A549 (cell line): ENCODE results near the gene XRRA1. TPM values are rescaled to one million over a fixed set of nuclear protein-coding genes. Genes with fewer than 3 reads are reported as not detected.

ENCODE experiments used
- ATAC-seq, 2 experiments: fragments of 200-7000 bp in 1 of 2; fragments of >200 bp in 1 of 2; cut with Nextera tagmentation in 1 of 2; cut with Tn5 transposase in 1 of 2; 3 replicates each; pipeline versions ENCODE4 v1.8.0 to v1.9.1; 2018 to 2020; ENCODE audit warnings: mild to moderate bottlenecking in 1 of 2, moderate library complexity in 1 of 2
- CTCF ChIA-PET: fragments of 300-600 bp; sonication (Branson Sonifier 250); formaldehyde crosslinking; extraction: SDS; loops from one replicate; lab custom pipeline; 2021; ENCODE audit warnings: antibody characterized with exemption, inconsistent platforms; lab: Yijun Ruan, JAX
- POLR2A ChIA-PET: fragments of 350-600 bp; formaldehyde crosslinking; extraction: SDS; loops from one replicate; lab custom pipeline; 2021; ENCODE audit warnings: antibody characterized with exemption, inconsistent platforms; lab: Yijun Ruan, JAX
- DNase-seq, 2 experiments: peaks; one replicate each; pipeline versions ENCODE4 v3.0.0 to v3.0.0-alpha.2; 2011 to 2016; ENCODE audit warnings: low read depth in 1 of 2, low spot score in 1 of 2
- FAIRE-seq: peaks from 2 replicates; lab custom pipeline; 2011; peaks lifted over from hg19 to GRCh38; lab: Jason Lieb, UNC
- H3K27ac ChIP-seq, 2 experiments: fragments of >200 bp; sonication (Bioruptor Twin); formaldehyde crosslinking; 3 replicates each; pipeline ENCODE4 v1.5.1; 2016 to 2017
- H3K4me1 ChIP-seq: fragments of >200 bp; sonication (Bioruptor Twin); formaldehyde crosslinking; 3 replicates; pipeline ENCODE4 v1.6.1; 2016
- H3K4me2 ChIP-seq: fragments of >200 bp; sonication (Bioruptor Twin); formaldehyde crosslinking; 3 replicates; pipeline ENCODE4 v1.6.1; 2016
- H3K4me3 ChIP-seq: fragments of >200 bp; sonication (Bioruptor Twin); formaldehyde crosslinking; 3 replicates; pipeline ENCODE4 v1.5.1; 2016
- H3K9me3 ChIP-seq: fragments of >200 bp; sonication (Bioruptor Twin); formaldehyde crosslinking; 3 replicates; pipeline ENCODE4 v1.6.1; 2016
- CBX8 ChIP-seq: fragments of 200-600 bp; sonication (generic); IDR thresholded peaks from 2 replicates; pipeline ENCODE4 v1.6.1; 2016
- E2F6 ChIP-seq: IDR thresholded peaks from 2 replicates; pipeline ENCODE4 v1.6.1; 2012; ENCODE audit warnings: low read depth, borderline replicate concordance
- EHF ChIP-seq: fragments of 250-450 bp; sonication (Bioruptor Pico); IDR thresholded peaks from 2 replicates; pipeline ENCODE4 v1.5.0; 2020; ENCODE audit warnings: mild to moderate bottlenecking
- EP300 ChIP-seq, 2 experiments: fragments of >200 bp; sonication (Bioruptor Twin); formaldehyde crosslinking; IDR thresholded peaks; 2 replicates in 1 of 2; 3 replicates in 1 of 2; pipeline ENCODE4 v1.6.1; 2016 to 2017
- FOXS1 ChIP-seq: fragments of 250-450 bp; sonication (Bioruptor Pico); IDR thresholded peaks from 2 replicates; pipeline ENCODE4 v1.5.0; 2020; ENCODE audit warnings: mild to moderate bottlenecking, moderate library complexity
- GATA3 ChIP-seq: IDR thresholded peaks from 2 replicates; pipeline ENCODE4 v1.6.1; 2012; ENCODE audit warnings: borderline replicate concordance
- HMGXB4 ChIP-seq: fragments of 250-450 bp; sonication (Bioruptor Pico); IDR thresholded peaks from 2 replicates; pipeline ENCODE4 v1.5.0; 2021; ENCODE audit warnings: mild to moderate bottlenecking, moderate library complexity, borderline replicate concordance
- HOXA7 ChIP-seq: fragments of 250-450 bp; sonication (Bioruptor Pico); IDR thresholded peaks from 2 replicates; pipeline ENCODE4 v1.5.0; 2020; ENCODE audit warnings: mild to moderate bottlenecking, moderate library complexity
- HOXB5 ChIP-seq: fragments of 250-450 bp; sonication (Bioruptor Pico); IDR thresholded peaks from 2 replicates; pipeline ENCODE4 v1.5.0; 2020; ENCODE audit warnings: mild to moderate bottlenecking, moderate library complexity
- KDM1A ChIP-seq: fragments of 200-600 bp; sonication (generic); IDR thresholded peaks from 2 replicates; pipeline ENCODE4 v1.6.1; 2016; ENCODE audit warnings: low read depth, mild to moderate bottlenecking
- MAZ ChIP-seq: fragments of 150-350 bp; IDR thresholded peaks from 2 replicates; pipeline ENCODE4 v1.6.1; 2014; ENCODE audit warnings: antibody characterized with exemption, low read depth, low read length, borderline replicate concordance
- PBX3 ChIP-seq: IDR thresholded peaks from 2 replicates; pipeline ENCODE4 v1.6.1; 2012
- POLR2AphosphoS2 ChIP-seq: conservative IDR thresholded peaks from 2 replicates; pipeline ENCODE4 v1.6.1; 2012; ENCODE audit warnings: low read length, improper control_type of control experiment, inconsistent platforms
- REST ChIP-seq: fragments of 200-600 bp; sonication (generic); IDR thresholded peaks from 2 replicates; pipeline ENCODE4 v1.6.1; 2016; ENCODE audit warnings: antibody characterized with exemption, mild to moderate bottlenecking, moderate library complexity
- RFX5 ChIP-seq: fragments of 450-650 bp; IDR thresholded peaks from 2 replicates; pipeline ENCODE4 v1.7.1; 2014; ENCODE audit warnings: antibody characterized with exemption, mild to moderate bottlenecking, moderate library complexity
- TP53 ChIP-seq: fragments of 250-450 bp; sonication (Bioruptor Pico); IDR thresholded peaks from 2 replicates; pipeline ENCODE4 v1.5.0; 2021; ENCODE audit warnings: mild to moderate bottlenecking, moderate library complexity
- ZSCAN20 ChIP-seq: fragments of 250-450 bp; sonication (Bioruptor Pico); IDR thresholded peaks from 2 replicates; pipeline ENCODE4 v1.8.0; 2022; ENCODE audit warnings: mild to moderate bottlenecking, moderate library complexity
- WGBS: methylation state at CpG from one replicate; pipeline ENCODE4 v1.1.6; 2017; ENCODE audit errors: missing lambda C conversion rate; 5-methylcytosine and 5-hydroxymethylcytosine counted together
- polyA plus RNA-seq, 4 experiments: library from polyadenylated mRNA; depleted of rRNA in 3 of 4; stranded (reverse); fragments of >200 nt; fragmentation: RNase III in 1 of 4; extraction: RNeasy Plus Mini Kit Qiagen cat#74134 plus additional on column Dnase treatment in 1 of 4; gene quantifications; 2 replicates in 3 of 4; 3 replicates in 1 of 4; pipeline ENCODE4 v1.2.3, GENCODE V29; 2011 to 2017
- TF ChIP-seq, protein P1 (sequence below): fragments of >200 bp; sonication (Bioruptor Twin); formaldehyde crosslinking; IDR thresholded peaks from 3 replicates; pipeline ENCODE4 v1.5.1; 2016

Gene XRRA1
- polyA plus RNA-seq, 2 of the 4 experiments (the other 2 are of a cell fraction): 6.6 to 10.6 TPM

- TF ChIP-seq REST (no peak), RFX5 (no peak)
These were observed 5.3 kb upstream of the XRRA1 start (continued) for GRCh38 chr11:74954199-74954598.

DNA sequence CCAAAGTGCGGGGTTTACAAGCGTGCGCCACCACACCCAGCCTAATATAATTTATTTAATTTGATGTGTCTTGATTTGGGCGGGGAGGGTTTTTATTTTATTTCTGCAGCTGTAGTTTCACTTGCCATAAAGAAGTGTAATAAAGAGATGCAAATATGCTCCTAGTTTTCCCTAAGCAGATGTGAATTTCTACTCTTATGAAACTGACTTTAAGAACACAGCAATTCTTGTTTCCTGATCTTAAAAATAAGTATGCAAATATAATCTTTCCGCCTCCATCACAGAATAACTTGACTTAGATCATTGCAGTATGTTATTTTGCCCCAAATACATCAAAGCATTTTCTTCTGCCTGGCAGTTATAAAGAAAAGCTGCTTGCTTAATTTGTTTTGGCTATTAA is 4.6 kb upstream of the XRRA1 start:
- CTCF ChIA-PET: interaction anchor here (0.9 to 1.6 kb wide), 2 partner anchors 69 to 295 kb away, joined by 3 to 5 read pairs; no protein-coding TSS in a partner anchor
- ATAC-seq (no peak), FAIRE-seq (no peak), DNase-seq (no peak)
- no peak for TF ChIP-seq TP53 (CRISPR knock-in tag)
- TF ChIP-seq EHF (CRISPR knock-in tag): no peak
- TF ChIP-seq ZSCAN20 (CRISPR knock-in tag): no peak
- no peak for TF ChIP-seq E2F6
- no peak for TF ChIP-seq PBX3
- TF ChIP-seq POLR2AphosphoS2: no peak
- TF ChIP-seq MAZ: no peak
- TF ChIP-seq HMGXB4: no peak
- TF ChIP-seq FOXS1 (CRISPR knock-in tag): no peak
- TF ChIP-seq HOXB5 (CRISPR knock-in tag): no peak
- TF ChIP-seq KDM1A: no peak
- TF ChIP-seq HOXA7 (CRISPR knock-in tag): no peak
- TF ChIP-seq EP300 (IDR thresholded peaks at IDR 0.05): no peak
- TF ChIP-seq, protein P1, sequence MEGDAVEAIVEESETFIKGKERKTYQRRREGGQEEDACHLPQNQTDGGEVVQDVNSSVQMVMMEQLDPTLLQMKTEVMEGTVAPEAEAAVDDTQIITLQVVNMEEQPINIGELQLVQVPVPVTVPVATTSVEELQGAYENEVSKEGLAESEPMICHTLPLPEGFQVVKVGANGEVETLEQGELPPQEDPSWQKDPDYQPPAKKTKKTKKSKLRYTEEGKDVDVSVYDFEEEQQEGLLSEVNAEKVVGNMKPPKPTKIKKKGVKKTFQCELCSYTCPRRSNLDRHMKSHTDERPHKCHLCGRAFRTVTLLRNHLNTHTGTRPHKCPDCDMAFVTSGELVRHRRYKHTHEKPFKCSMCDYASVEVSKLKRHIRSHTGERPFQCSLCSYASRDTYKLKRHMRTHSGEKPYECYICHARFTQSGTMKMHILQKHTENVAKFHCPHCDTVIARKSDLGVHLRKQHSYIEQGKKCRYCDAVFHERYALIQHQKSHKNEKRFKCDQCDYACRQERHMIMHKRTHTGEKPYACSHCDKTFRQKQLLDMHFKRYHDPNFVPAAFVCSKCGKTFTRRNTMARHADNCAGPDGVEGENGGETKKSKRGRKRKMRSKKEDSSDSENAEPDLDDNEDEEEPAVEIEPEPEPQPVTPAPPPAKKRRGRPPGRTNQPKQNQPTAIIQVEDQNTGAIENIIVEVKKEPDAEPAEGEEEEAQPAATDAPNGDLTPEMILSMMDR: no peak
- no peak for TF ChIP-seq CBX8
- TF ChIP-seq GATA3: no peak
- Histone ChIP-seq H3K4me2 (no peak overlapping the region), H3K4me3 (no peak overlapping the region), H3K27ac (no peak overlapping the region), H3K4me1 (peaks cover 12% of the 10 kb centered on the region; the same call in 1 of the 3 replicates), H3K9me3 (no peaks in the 10 kb centered on the region)
- POLR2A ChIA-PET: no interaction called here
- 97% methylated on average over 5 of the region's 5 CpGs for WGBS
